ENCODE results near the gene SETD1A. TPM values are rescaled to one million over a fixed set of nuclear protein-coding genes. Genes with fewer than 3 reads are reported as not detected.

SETD1A gene
- total RNA-seq, 3 donors from 2014 or later = 13.4 to 24.7 (median 13.7) TPM

GRCh38 chr16:30961384-30961783, 3.8 kb downstream of the SETD1A start:
- TF ChIP-seq CTCF (IDR thresholded peaks at IDR 0.05) = no peak
- ATAC-seq (no peak), DNase-seq (no peak)
- Histone ChIP-seq H3K4me1 (ENCODE audit: low read depth) (peaks cover 9% of the 10 kb centered on the region), H3K36me3 (ENCODE audit: low read depth) (peaks cover 11% of the 10 kb centered on the region), H3K4me3 (no peak overlapping the region), H3K9me3 (no peaks in the 10 kb centered on the region)
- intact Hi-C loops (cut with DNase I, micrococcal nuclease) = no loop called here

DNA sequence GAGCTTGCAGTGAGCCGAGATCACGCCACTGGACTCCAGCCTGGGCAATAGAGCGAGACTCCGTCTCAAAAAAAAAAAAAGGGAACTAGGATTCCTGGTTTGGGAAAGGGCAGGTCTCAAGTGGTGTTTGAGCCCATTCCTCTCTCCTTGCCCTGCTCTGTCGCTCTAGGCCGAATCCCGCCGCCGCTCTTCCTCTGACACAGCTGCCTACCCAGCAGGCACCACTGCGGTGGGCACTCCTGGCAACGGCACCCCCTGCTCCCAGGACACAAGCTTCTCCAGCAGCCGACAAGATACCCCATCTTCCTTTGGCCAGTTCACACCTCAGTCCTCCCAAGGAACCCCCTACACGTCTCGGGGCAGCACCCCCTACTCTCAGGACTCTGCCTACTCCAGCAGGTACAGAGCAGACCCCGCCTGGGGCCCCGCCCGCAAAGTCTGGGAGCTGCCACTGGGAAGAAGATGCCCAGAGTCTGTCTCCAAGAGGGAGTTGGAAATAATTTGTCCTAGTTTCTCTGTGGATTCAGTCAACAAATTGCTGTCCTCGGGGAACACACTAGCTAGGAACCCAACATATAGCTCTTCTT, 6.5 kb downstream of the SETD1A start:
- intact Hi-C loops (cut with DNase I, micrococcal nuclease) = no loop called here

DNA sequence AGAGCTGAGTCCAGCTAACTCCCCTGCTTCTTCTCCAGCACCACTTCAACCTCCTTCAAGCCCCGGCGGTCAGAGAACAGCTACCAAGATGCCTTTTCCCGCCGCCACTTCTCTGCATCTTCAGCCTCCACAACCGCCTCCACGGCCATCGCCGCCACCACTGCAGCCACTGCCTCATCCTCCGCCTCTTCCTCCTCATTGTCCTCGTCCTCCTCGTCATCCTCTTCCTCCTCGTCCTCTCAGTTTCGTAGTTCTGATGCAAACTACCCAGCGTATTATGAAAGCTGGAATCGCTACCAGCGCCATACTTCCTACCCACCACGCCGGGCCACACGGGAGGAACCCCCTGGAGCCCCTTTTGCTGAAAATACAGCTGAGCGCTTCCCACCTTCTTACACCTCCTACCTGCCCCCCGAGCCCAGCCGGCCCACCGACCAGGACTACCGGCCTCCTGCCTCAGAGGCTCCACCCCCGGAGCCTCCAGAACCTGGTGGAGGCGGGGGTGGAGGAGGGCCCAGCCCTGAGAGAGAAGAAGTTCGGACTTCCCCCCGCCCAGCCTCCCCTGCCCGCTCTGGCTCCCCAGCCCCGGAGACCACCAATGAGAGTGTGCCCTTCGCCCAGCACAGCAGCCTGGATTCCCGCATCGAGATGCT, 7.1 kb downstream of the SETD1A start:
- DNase-seq = no peak
- TF ChIP-seq CTCF (IDR thresholded peaks at IDR 0.05) = no peak
- no peak overlapping the region for H3K4me3 ChIP-seq
- ATAC-seq = no peak
- H3K4me1 ChIP-seq (ENCODE audit: low read depth) = no peaks in the 10 kb centered on the region
- intact Hi-C loops (cut with DNase I, micrococcal nuclease) = no loop called here
- no peaks in the 10 kb centered on the region for H3K9me3 ChIP-seq
- peaks cover 11% of the 10 kb centered on the region for H3K36me3 ChIP-seq (ENCODE audit: low read depth)

More for the DNA sequence above, 6.5 kb downstream of the SETD1A start:
- no peak for ATAC-seq
- TF ChIP-seq CTCF (IDR thresholded peaks at IDR 0.05) = no peak
- Histone ChIP-seq H3K4me1 (ENCODE audit: low read depth) (peaks cover 2% of the 10 kb centered on the region), H3K9me3 (no peaks in the 10 kb centered on the region), H3K4me3 (no peak overlapping the region), H3K36me3 (ENCODE audit: low read depth) (peaks cover 11% of the 10 kb centered on the region)
- no peak for DNase-seq

DNA sequence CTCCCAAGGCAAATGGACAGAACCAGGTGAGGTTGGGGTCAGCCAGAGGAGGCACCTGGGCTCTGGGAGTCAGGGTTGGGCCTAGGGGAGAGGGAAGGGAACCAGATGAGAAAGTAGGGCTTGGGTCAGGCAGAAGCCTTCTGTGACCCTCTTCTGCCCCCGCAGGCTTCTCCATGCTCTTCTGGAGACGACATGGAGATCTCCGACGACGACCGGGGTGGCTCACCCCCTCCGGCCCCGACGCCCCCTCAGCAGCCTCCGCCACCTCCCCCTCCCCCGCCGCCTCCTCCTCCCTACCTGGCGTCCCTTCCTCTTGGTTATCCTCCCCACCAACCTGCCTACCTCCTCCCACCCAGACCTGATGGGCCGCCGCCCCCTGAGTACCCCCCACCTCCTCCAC, 7.9 kb downstream of the SETD1A start:
- Histone ChIP-seq H3K9me3 (no peaks in the 10 kb centered on the region), H3K36me3 (ENCODE audit: low read depth) (peaks cover 11% of the 10 kb centered on the region), H3K4me3 (no peak overlapping the region), H3K4me1 (ENCODE audit: low read depth) (no peaks in the 10 kb centered on the region)
- intact Hi-C loops (cut with DNase I, micrococcal nuclease) = no loop called here
- no peak for TF ChIP-seq CTCF (IDR thresholded peaks at IDR 0.05)
- DNase-seq (no peak), ATAC-seq (no peak)

- peaks cover 8% of the 10 kb centered on the region for H3K36me3 ChIP-seq (ENCODE audit: low read depth)
- intact Hi-C loops (cut with DNase I, micrococcal nuclease) = no loop called here
- DNase-seq (no peak), ATAC-seq (no peak)
- no peaks in the 10 kb centered on the region for H3K4me1 ChIP-seq (ENCODE audit: low read depth)
- H3K9me3 ChIP-seq = no peaks in the 10 kb centered on the region
- no peak overlapping the region for H3K4me3 ChIP-seq
- TF ChIP-seq CTCF (IDR thresholded peaks at IDR 0.05) = no peak
Observed at GRCh38 chr16:30966033-30966619, 8.6 kb downstream of the SETD1A start.
